ENCODE results near the gene NHEJ1.

The NHEJ1 gene

GRCh38 chr2:219029829-219030165 lies 130.8 kb downstream of the NHEJ1 start:
- Histone ChIP-seq H3K4me1 (ENCODE audit: insufficient read depth, insufficient read length) (peaks cover 2% of the 10 kb centered on the region), H3K27me3 (ENCODE audit: insufficient read depth, insufficient read length) (peaks cover 11% of the 10 kb centered on the region), H3K4me3 (ENCODE audit: insufficient read length, low read depth) (no peak overlapping the region), H3K9me3 (ENCODE audit: insufficient read depth, low read length) (no peaks in the 10 kb centered on the region), H3K9ac (ENCODE audit: insufficient read length, low read depth) (no peak overlapping the region), H3K36me3 (ENCODE audit: insufficient read depth, insufficient read length, low read length) (no peaks in the 10 kb centered on the region)
- DNase-seq (ENCODE audit: low read depth, low spot score): peak; percentile 67
- TF ChIP-seq ZNF274 (IDR thresholded peaks at IDR 0.05; ENCODE audit: low read depth, low read length) (no peak), YY1 (IDR thresholded peaks at IDR 0.05; ENCODE audit: insufficient read depth, insufficient read length) (no peak), SUZ12 (IDR thresholded peaks at IDR 0.05; ENCODE audit: extremely low read depth, insufficient read depth, insufficient read length) (no peak)

- no peak for DNase-seq (ENCODE audit: low read depth, low spot score)
- H3K36me3 ChIP-seq (ENCODE audit: insufficient read depth, insufficient read length, low read length): no peaks in the 10 kb centered on the region
- TF ChIP-seq SUZ12 (IDR thresholded peaks at IDR 0.05; ENCODE audit: extremely low read depth, insufficient read depth, insufficient read length) (no peak), ZNF274 (IDR thresholded peaks at IDR 0.05; ENCODE audit: low read depth, low read length) (no peak), YY1 (IDR thresholded peaks at IDR 0.05; ENCODE audit: insufficient read depth, insufficient read length) (no peak)
- H3K9me3 ChIP-seq (ENCODE audit: insufficient read depth, low read length): no peaks in the 10 kb centered on the region
- no peak overlapping the region for H3K9ac ChIP-seq (ENCODE audit: insufficient read length, low read depth)
- peaks cover 2% of the 10 kb centered on the region for H3K4me1 ChIP-seq (ENCODE audit: insufficient read depth, insufficient read length)
- H3K27me3 ChIP-seq (ENCODE audit: insufficient read depth, insufficient read length): peaks cover 5% of the 10 kb centered on the region
- no peak overlapping the region for H3K4me3 ChIP-seq (ENCODE audit: insufficient read length, low read depth)
Observed at GRCh38 chr2:219028996-219029828, 131.4 kb downstream of the NHEJ1 start.

- Histone ChIP-seq H3K27me3 (ENCODE audit: insufficient read depth, insufficient read length) (no peaks in the 10 kb centered on the region), H3K9me3 (ENCODE audit: insufficient read depth, low read length) (no peaks in the 10 kb centered on the region), H3K4me3 (ENCODE audit: insufficient read length, low read depth) (no peak overlapping the region), H3K9ac (ENCODE audit: insufficient read length, low read depth) (no peak overlapping the region), H3K36me3 (ENCODE audit: insufficient read depth, insufficient read length, low read length) (no peaks in the 10 kb centered on the region), H3K4me1 (ENCODE audit: insufficient read depth, insufficient read length) (peaks cover 12% of the 10 kb centered on the region)
- TF ChIP-seq SUZ12 (IDR thresholded peaks at IDR 0.05; ENCODE audit: extremely low read depth, insufficient read depth, insufficient read length): no peak
- no peak for TF ChIP-seq ZNF274 (IDR thresholded peaks at IDR 0.05; ENCODE audit: low read depth, low read length)
- no peak for TF ChIP-seq YY1 (IDR thresholded peaks at IDR 0.05; ENCODE audit: insufficient read depth, insufficient read length)
- DNase-seq (ENCODE audit: low read depth, low spot score): no peak
Observed at GRCh38 chr2:219028141-219028540, 132.5 kb downstream of the NHEJ1 start.

- H3K9me3 ChIP-seq (ENCODE audit: insufficient read depth, low read length): no peaks in the 10 kb centered on the region
- TF ChIP-seq SUZ12 (IDR thresholded peaks at IDR 0.05; ENCODE audit: extremely low read depth, insufficient read depth, insufficient read length): no peak
- no peak overlapping the region for H3K4me3 ChIP-seq (ENCODE audit: insufficient read length, low read depth)
- H3K36me3 ChIP-seq (ENCODE audit: insufficient read depth, insufficient read length, low read length): no peaks in the 10 kb centered on the region
- H3K27me3 ChIP-seq (ENCODE audit: insufficient read depth, insufficient read length): no peaks in the 10 kb centered on the region
- peaks cover 13% of the 10 kb centered on the region for H3K4me1 ChIP-seq (ENCODE audit: insufficient read depth, insufficient read length)
- no peak overlapping the region for H3K9ac ChIP-seq (ENCODE audit: insufficient read length, low read depth)
- DNase-seq (ENCODE audit: low read depth, low spot score): no peak
Observed at GRCh38 chr2:219027511-219028055, 133.0 kb downstream of the NHEJ1 start.

- Histone ChIP-seq H3K9me3 (ENCODE audit: insufficient read depth, low read length) (no peaks in the 10 kb centered on the region), H3K27me3 (ENCODE audit: insufficient read depth, insufficient read length) (no peaks in the 10 kb centered on the region), H3K36me3 (ENCODE audit: insufficient read depth, insufficient read length, low read length) (no peaks in the 10 kb centered on the region), H3K9ac (ENCODE audit: insufficient read length, low read depth) (no peak overlapping the region), H3K4me3 (ENCODE audit: insufficient read length, low read depth) (no peak overlapping the region), H3K4me1 (ENCODE audit: insufficient read depth, insufficient read length) (peaks cover 13% of the 10 kb centered on the region)
- no peak for DNase-seq (ENCODE audit: low read depth, low spot score)
- no peak for TF ChIP-seq SUZ12 (IDR thresholded peaks at IDR 0.05; ENCODE audit: extremely low read depth, insufficient read depth, insufficient read length)
- TF ChIP-seq YY1 (IDR thresholded peaks at IDR 0.05; ENCODE audit: insufficient read depth, insufficient read length): no peak
- TF ChIP-seq ZNF274 (IDR thresholded peaks at IDR 0.05; ENCODE audit: low read depth, low read length): no peak
Observed at GRCh38 chr2:219026946-219027345, 133.7 kb downstream of the NHEJ1 start.

- no peaks in the 10 kb centered on the region for H3K27me3 ChIP-seq (ENCODE audit: insufficient read depth, insufficient read length)
- DNase-seq (ENCODE audit: low read depth, low spot score): no peak
- TF ChIP-seq SUZ12 (IDR thresholded peaks at IDR 0.05; ENCODE audit: extremely low read depth, insufficient read depth, insufficient read length) (no peak), YY1 (IDR thresholded peaks at IDR 0.05; ENCODE audit: insufficient read depth, insufficient read length) (no peak), ZNF274 (IDR thresholded peaks at IDR 0.05; ENCODE audit: low read depth, low read length) (no peak)
Observed at GRCh38 chr2:219025637-219026585, 134.7 kb downstream of the NHEJ1 start.

More at GRCh38 chr2:219025637-219026585, 134.7 kb downstream of the NHEJ1 start:
- H3K9ac ChIP-seq (ENCODE audit: insufficient read length, low read depth): peak overlapping the region; percentile 7
- no peaks in the 10 kb centered on the region for H3K9me3 ChIP-seq (ENCODE audit: insufficient read depth, low read length)
- H3K4me1 ChIP-seq (ENCODE audit: insufficient read depth, insufficient read length): peaks cover 13% of the 10 kb centered on the region
- H3K4me3 ChIP-seq (ENCODE audit: insufficient read length, low read depth): no peak overlapping the region
- H3K36me3 ChIP-seq (ENCODE audit: insufficient read depth, insufficient read length, low read length): no peaks in the 10 kb centered on the region
